ENCODE data around the gene COG8.
A peak's percentile ranks its signal among the peaks of the same experiment; 100 is the strongest.
"Not testable (repeated sequence)": the region's sequence is repeated elsewhere in the genome, so short reads cannot be mapped to it uniquely, and the experiment has no call there.

The COG8 gene

GRCh38 chr16:69318177-69318910 lies 21.0 kb downstream of the COG8 start:
- DNase-seq: no peak

DNA sequence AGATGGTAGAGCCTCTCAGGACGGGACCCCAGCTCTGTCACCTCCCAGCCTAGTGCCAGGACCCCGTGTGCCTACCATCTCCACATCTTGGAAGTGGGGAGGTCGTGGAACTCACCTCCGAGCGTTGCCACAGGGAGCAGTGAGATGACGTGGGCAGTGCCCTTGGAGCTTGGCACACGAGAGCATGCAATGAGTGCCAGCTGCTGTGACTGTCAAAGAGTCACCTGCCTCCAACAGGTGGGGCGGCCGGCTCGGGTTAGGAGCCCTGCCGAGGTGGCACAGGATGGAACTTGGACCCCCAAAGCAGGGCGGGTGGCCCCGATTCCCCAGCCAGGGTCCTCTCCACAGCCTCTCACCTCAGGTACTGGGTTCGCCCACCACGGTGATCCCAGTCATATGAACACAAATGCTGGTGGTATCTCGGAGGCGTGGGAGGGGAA lies 22.7 kb downstream of the COG8 start:
- DNase-seq: no peak

GRCh38 chr16:69315486-69316311 lies 23.7 kb downstream of the COG8 start:
- DNase-seq: peak; percentile 61

- no peak for DNase-seq
Observed at GRCh38 chr16:69314534-69314933, 24.8 kb downstream of the COG8 start.

- no peak for DNase-seq
Observed at GRCh38 chr16:69313469-69313868, 25.9 kb downstream of the COG8 start.

- peak; percentile 64 for DNase-seq
Observed at GRCh38 chr16:69311533-69312387, 27.6 kb downstream of the COG8 start.

GRCh38 chr16:69310653-69311532 lies 28.5 kb downstream of the COG8 start, which contains the start of gene VPS4A:
VPS4A (plus strand) TSS chr16:69311350; CDS start chr16:69311512, 162 bp downstream.
- peak; percentile 99 for DNase-seq

DNA sequence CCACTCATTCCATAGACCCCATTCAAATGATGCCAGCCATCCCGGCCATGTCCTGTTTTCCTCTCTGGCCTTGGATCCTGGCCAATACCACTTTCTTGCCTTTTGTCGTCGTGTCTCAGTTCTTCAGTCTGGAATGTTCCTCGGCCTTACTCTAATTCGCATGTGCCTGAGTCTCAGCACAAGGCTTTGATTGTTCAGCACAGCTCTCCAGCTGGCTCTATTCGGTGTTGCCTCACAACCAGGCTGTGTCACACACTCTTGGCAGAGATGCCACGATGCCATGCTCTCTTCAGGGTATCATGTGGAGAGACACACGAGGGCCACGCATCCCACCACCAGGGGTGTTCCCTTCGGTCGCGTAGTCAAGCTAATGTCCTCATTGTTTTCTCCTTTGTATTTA lies 30.0 kb downstream of the COG8 start:
- no peak for DNase-seq

DNA sequence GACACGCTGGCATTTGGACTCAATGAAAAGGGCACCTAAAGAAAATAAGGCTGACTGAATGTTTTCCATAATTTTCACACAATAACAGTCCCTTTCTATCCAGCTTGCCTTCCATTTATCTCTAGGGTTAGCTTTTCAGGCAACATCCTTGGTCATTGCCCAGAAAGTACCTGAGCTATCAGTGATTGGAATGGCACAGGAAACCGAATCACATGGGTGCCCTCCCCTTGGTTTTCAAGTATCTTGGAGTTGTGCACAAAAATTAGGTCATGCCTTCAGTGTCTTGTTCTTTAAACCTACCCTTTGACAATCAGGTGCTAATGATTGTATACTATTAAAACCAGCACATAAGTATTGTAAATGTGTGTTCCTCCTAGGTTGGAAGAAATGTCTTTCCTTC lies 31.5 kb downstream of the COG8 start:
- no peak for DNase-seq

DNA sequence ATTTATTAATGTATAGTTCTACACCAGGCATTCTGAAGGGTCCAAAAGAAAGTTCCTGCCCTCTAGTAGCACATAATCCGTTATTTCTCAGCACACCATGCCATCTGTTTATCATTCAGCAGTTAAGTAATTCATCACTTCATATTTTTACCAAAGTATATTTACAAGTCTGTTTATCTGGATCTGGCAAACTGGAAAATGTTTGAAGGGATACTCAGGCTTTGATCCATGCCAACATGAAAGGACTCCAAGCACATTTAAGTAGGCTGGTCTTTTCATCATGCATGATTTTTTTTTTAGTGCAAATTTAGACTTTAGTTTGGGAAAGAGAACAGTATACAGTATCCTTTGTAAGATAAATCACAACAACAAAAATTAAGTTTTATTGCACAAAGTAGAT lies 32.3 kb downstream of the COG8 start:
- no peak for DNase-seq

GRCh38 chr16:69306031-69306430 lies 33.3 kb downstream of the COG8 start:
- no peak for DNase-seq

DNA sequence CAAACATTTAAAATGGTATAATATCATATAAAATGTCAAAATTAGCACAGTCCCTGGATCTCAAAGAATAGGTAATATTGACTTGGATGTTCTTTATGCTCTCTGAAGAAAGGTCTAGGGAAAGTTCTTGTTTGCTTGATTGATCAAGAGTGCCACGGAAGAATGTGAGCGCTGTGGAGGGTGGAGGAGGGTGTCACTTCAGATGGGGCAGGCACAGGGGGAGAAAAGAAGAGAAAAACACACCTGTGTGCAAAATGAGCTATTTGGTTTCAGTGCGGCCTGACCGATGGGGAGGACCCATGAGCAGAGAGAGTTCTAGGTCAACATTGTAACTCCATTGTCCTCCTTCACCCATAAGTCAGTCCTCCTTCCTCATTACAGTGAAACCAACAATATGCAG lies 37.1 kb downstream of the COG8 start:
- no peak for DNase-seq

GRCh38 chr16:69301861-69302260 lies 37.5 kb downstream of the COG8 start:
- DNase-seq: no peak

DNA sequence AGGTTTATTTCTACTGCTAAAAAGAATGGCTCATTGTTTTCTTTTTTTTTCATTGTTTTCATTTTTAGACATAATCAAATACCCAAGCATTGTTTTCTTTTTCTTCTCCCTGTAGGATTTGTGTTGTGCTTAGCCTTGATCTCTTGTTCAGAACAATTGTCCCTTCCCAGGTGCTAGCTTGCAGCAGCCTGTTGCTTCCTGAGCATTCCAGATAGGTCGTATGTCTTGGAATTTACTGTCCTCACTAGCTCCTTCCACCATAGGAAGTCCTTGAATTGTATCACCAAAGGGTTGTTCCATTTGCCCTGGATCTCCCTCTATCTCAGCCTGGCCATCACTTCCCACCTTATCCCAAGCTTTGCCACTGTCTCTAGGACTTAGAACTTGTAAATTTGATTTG lies 38.2 kb downstream of the COG8 start:
- DNase-seq: no peak

DNA sequence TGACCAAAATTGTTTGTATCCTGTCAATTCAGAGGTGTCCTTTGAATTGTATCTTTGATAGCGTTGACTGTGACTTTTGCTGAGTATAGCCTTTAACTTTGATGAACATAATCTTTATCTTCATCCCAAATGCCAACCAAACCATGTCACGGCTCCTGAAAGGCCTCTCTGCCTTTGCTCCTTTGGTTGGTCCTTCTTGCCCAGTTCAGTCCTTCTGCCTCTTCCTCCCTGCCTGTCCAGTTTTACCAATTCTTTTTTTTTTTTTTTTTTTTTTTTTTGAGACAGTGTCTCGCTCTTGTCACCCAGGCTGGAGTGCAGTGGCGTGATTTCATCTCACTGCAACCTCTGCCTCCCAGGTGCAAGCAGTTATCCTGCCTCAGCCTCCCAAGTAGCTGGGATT lies 41.1 kb downstream of the COG8 start:
- DNase-seq: no peak

GRCh38 chr16:69296771-69297170 lies 42.6 kb downstream of the COG8 start:
- not testable (repeated sequence) for DNase-seq

DNA sequence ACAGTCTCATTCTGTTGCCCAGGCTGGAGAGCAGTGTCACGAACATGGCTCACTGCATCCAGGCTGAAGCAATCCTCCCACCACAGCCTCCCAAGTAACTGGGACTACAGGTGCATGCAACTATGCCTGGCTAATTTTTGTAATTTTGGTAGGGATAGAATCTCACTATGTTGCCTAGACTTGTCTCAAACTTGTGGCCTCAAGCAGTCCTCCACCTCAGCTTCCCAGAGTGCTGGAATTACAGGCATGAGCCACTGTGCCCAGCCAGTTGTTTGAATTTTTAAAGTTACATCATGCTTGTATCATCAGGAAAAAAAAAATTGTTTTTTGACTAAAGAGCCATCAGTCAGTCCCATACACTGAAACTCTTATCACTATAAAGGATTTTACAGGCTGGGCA lies 45.3 kb downstream of the COG8 start:
- no peak for DNase-seq

DNA sequence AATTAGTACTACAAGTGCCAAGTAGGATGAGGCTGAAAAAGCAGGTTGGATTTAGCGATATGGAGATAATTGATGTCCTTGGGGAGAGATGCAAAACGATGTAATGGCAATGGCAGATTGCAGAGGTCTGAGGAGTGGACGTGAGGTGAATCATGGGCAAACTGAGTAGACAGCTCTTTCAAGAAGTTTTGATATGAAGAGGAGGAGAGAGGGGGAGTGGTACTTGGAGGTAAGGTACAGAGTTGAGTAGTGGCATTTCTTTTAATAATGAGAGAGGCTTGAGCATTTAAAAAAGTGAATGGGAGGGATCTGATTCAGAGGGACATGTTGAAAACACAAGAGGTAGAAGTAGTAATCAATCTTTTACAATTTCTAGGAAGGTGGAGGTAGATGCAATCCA lies 46.0 kb downstream of the COG8 start:
- DNase-seq: no peak

GRCh38 chr16:69291657-69292056 lies 47.7 kb downstream of the COG8 start:
- DNase-seq: not testable (repeated sequence)

DNA sequence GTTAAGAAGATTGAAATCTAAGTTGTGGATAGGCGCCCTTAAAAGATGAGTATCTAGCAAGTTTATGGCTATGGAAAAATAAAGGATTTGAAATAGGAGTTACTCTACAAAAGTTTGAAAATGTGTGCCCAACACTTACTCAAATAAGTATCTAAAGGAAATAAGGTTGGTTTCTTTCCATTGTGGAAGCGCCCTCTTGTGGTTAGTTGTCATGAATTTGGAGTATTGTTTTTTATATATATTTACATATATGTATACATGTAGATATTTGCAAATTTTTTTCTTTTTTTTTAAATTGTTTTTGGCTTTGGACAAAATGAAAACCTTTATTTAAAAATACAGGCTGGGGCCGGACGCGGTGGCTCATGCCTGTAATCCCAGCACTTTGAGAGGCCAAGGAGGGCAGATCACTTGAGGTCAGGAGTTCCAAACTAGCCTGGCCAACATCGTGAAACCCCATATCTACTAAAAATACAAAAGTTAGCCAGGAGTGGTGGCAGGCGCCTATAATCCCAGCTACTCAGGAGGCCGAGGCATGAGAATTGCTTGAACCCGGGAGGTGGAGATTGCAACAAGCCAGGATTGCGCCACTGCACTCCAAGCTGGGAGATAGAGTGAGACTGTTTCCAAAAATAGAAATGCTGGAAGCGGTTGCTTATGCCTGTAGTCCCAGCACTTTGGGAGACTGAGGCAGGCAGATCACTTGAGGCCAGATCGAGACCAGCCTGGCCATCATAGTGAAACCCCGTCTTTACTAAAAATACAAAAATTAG lies 52.2 kb downstream of the COG8 start:
- DNase-seq: peak; percentile 86

GRCh38 chr16:69285240-69285639 lies 54.1 kb downstream of the COG8 start:
- no peak for DNase-seq
